Left ventricle myocardium inferior (tissue), 1 donor: ENCODE results near the gene TUBGCP3. TPM values are rescaled to one million over a fixed set of nuclear protein-coding genes. Genes with fewer than 3 reads are reported as not detected.
"Not testable (repeated sequence)": the region's sequence is repeated elsewhere in the genome, so short reads cannot be mapped to it uniquely, and the experiment has no call there.

Source experiments
- DNase-seq: peaks from one replicate; pipeline ENCODE4 v3.0.0-alpha.2; 2020
- H3K27ac ChIP-seq: fragments of 200-600 bp; replicated peaks from 2 replicates; pipeline ENCODE4 v1.8.0; 2021
- H3K27me3 ChIP-seq: fragments of 200-600 bp; 2 replicates; pipeline ENCODE4 v1.8.0; 2021; ENCODE audit warnings: low read depth
- H3K36me3 ChIP-seq: fragments of 200-600 bp; 2 replicates; pipeline ENCODE4 v1.8.0; 2021
- H3K4me1 ChIP-seq: fragments of 200-600 bp; 2 replicates; pipeline ENCODE4 v1.8.0; 2021
- H3K4me3 ChIP-seq: fragments of 200-600 bp; 2 replicates; pipeline ENCODE4 v1.8.0; 2021; ENCODE audit warnings: mild to moderate bottlenecking, moderate library complexity
- H3K9me3 ChIP-seq: fragments of 200-600 bp; replicated peaks from 2 replicates; pipeline ENCODE4 v1.8.0; 2021
- intact Hi-C: fragments of 100-400 bp; cut with micrococcal nuclease; formaldehyde crosslinking; loops from one replicate; pipeline ENCODE4 v1.11.0; 2022
- total RNA-seq: library from RNA; stranded (reverse); fragmentation: NEBNext Ultra II Directional; extraction: Animal tissue kit (Norgen Biotek cat#: 25700); gene quantifications from one replicate; pipeline ENCODE4 v1.2.1, GENCODE V29; 2021
- TF ChIP-seq, protein P1 (sequence below): fragments of 200-600 bp; IDR thresholded peaks from 2 replicates; pipeline ENCODE4 v1.8.0; 2021; ENCODE audit warnings: antibody characterized with exemption, mild to moderate bottlenecking, borderline replicate concordance
- donor health status: DM: no; HTN: yes; CAD: no; lungs with severe emphysema.

TUBGCP3 gene
- total RNA-seq, 1 donor from 2014 or later = 16.7 TPM

- intact Hi-C loops = no loop called here
- Histone ChIP-seq H3K4me3 (no peak overlapping the region), H3K27ac (no peak overlapping the region), H3K27me3 (no peaks in the 10 kb centered on the region), H3K9me3 (no peaks in the 10 kb centered on the region), H3K4me1 (peaks cover 30% of the 10 kb centered on the region), H3K36me3 (peaks cover 69% of the 10 kb centered on the region)
- TF ChIP-seq, protein P1, sequence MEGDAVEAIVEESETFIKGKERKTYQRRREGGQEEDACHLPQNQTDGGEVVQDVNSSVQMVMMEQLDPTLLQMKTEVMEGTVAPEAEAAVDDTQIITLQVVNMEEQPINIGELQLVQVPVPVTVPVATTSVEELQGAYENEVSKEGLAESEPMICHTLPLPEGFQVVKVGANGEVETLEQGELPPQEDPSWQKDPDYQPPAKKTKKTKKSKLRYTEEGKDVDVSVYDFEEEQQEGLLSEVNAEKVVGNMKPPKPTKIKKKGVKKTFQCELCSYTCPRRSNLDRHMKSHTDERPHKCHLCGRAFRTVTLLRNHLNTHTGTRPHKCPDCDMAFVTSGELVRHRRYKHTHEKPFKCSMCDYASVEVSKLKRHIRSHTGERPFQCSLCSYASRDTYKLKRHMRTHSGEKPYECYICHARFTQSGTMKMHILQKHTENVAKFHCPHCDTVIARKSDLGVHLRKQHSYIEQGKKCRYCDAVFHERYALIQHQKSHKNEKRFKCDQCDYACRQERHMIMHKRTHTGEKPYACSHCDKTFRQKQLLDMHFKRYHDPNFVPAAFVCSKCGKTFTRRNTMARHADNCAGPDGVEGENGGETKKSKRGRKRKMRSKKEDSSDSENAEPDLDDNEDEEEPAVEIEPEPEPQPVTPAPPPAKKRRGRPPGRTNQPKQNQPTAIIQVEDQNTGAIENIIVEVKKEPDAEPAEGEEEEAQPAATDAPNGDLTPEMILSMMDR = no peak
- DNase-seq = no peak
Measured at GRCh38 chr13:112556600-112556999, 31.4 kb downstream of the TUBGCP3 start.

DNA sequence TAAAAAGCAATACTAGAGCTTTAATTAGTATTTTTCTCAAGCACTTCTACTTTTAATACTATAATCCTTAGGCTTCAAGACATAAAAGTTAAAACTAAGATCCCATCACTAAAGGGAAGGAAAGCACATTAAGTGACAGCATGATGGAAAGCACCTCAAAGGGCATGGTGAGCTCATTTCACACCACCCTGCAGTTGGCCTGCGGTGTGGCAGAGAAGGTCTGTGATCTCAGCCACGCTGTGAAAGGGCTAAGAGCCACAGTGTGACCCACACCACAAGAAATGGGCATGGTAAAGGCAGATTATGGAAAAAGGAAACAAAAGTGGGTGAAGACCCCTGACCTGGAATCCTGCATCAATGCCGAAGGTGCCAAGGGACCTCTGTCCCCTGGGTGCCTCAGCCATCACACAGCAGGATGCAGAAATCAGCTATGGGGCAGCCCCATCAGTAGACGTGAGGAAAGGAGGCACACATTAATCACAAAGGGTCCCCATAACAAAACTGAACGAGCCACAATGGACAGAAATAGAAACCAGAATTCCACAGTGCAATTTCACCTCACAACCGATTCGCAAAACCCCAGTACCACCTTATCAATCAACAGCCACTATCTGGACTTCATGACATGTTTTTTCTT is 33.6 kb downstream of the TUBGCP3 start:
- no peak overlapping the region for H3K4me3 ChIP-seq
- TF ChIP-seq, protein P1 = no peak
- no peak for DNase-seq
- H3K9me3 ChIP-seq = no peaks in the 10 kb centered on the region
- H3K36me3 ChIP-seq = peaks cover 86% of the 10 kb centered on the region
- intact Hi-C loops = no loop called here
- no peak overlapping the region for H3K27ac ChIP-seq
- peaks cover 19% of the 10 kb centered on the region for H3K4me1 ChIP-seq
- H3K27me3 ChIP-seq = no peaks in the 10 kb centered on the region

- H3K4me1 ChIP-seq, DNase-seq, H3K27ac ChIP-seq, H3K27me3 ChIP-seq, intact Hi-C loops, H3K4me3 ChIP-seq, H3K9me3 ChIP-seq: not testable (repeated sequence)
- peaks cover 88% of the 10 kb centered on the region for H3K36me3 ChIP-seq
Measured at GRCh38 chr13:112548975-112549374, 39.0 kb downstream of the TUBGCP3 start.

- no peaks in the 10 kb centered on the region for H3K4me1 ChIP-seq
- H3K27ac ChIP-seq = no peak overlapping the region
- H3K27me3 ChIP-seq = no peaks in the 10 kb centered on the region
- H3K36me3 ChIP-seq = peaks cover 58% of the 10 kb centered on the region
- intact Hi-C loops = no loop called here
- DNase-seq = no peak
- H3K4me3 ChIP-seq = no peak overlapping the region
- TF ChIP-seq, protein P1 = no peak
- no peaks in the 10 kb centered on the region for H3K9me3 ChIP-seq
Measured at GRCh38 chr13:112545856-112546255, 42.1 kb downstream of the TUBGCP3 start.

- Histone ChIP-seq H3K9me3 (no peaks in the 10 kb centered on the region), H3K4me1 (peaks cover 6% of the 10 kb centered on the region), H3K36me3 (no peaks in the 10 kb centered on the region), H3K27me3 (no peaks in the 10 kb centered on the region), H3K4me3 (no peak overlapping the region), H3K27ac (no peak overlapping the region)
- intact Hi-C loops = no loop called here
- TF ChIP-seq, protein P1 = no peak
- no peak for DNase-seq
Measured at GRCh38 chr13:112532837-112533745, 54.9 kb downstream of the TUBGCP3 start.
